Neural progenitor cell (in vitro differentiated cells): ENCODE data around the gene OR2B6. TPM values are rescaled to one million over a fixed set of nuclear protein-coding genes. Genes with fewer than 3 reads are reported as not detected.

ENCODE experiments used
- DNase-seq: peaks from one replicate; pipeline ENCODE4 v3.0.0-alpha.2; 2016; ENCODE audit warnings: low spot score
- H2AFZ ChIP-seq: fragments of 200-600 bp; sonication (generic); replicated peaks from 2 replicates; pipeline ENCODE4 v1.6.1; 2016; ENCODE audit warnings: antibody characterized with exemption
- H3F3A ChIP-seq: fragments of 200-600 bp; sonication (generic); 2 replicates; pipeline ENCODE4 v1.6.1; 2016; ENCODE audit warnings: antibody characterized with exemption, low read depth
- H3K27ac ChIP-seq: fragments of 200-600 bp; sonication (generic); 2 replicates; pipeline ENCODE4 v1.5.1; 2016; ENCODE audit warnings: mild to moderate bottlenecking
- H3K27me3 ChIP-seq: fragments of 200-600 bp; sonication (generic); 2 replicates; pipeline ENCODE4 v1.6.1; 2016; ENCODE audit warnings: mild to moderate bottlenecking, moderate library complexity
- H3K36me3 ChIP-seq: fragments of 200-600 bp; sonication (generic); 2 replicates; pipeline ENCODE4 v1.5.1; 2016
- H3K4me1 ChIP-seq: fragments of 200-600 bp; sonication (generic); 2 replicates; pipeline ENCODE4 v1.6.1; 2016; ENCODE audit warnings: mixed run types
- H3K4me2 ChIP-seq: fragments of 200-600 bp; sonication (generic); 2 replicates; pipeline ENCODE4 v1.6.1; 2016
- H3K4me3 ChIP-seq: fragments of 200-600 bp; sonication (generic); 2 replicates; pipeline ENCODE4 v1.5.1; 2016
- H3K79me2 ChIP-seq: fragments of 200-600 bp; sonication (generic); 2 replicates; pipeline ENCODE4 v1.6.1; 2016; ENCODE audit warnings: low read depth
- H3K9ac ChIP-seq: fragments of 200-600 bp; sonication (generic); 2 replicates; pipeline ENCODE4 v1.6.1; 2016
- H3K9me3 ChIP-seq: fragments of 200-600 bp; sonication (generic); 2 replicates; pipeline ENCODE4 v1.5.1; 2016; ENCODE audit warnings: low read depth
- H4K20me1 ChIP-seq: fragments of 200-600 bp; sonication (generic); 2 replicates; pipeline ENCODE4 v1.6.1; 2016; ENCODE audit warnings: low read depth
- H3K27ac Mint-ChIP-seq: 3 replicates; pipeline ENCODE4 v1.8.0; 2021; ENCODE audit warnings: mixed read lengths
- H3K27me3 Mint-ChIP-seq: 2 replicates; pipeline ENCODE4 v1.8.0; 2022; ENCODE audit warnings: low read depth, mild to moderate bottlenecking, inconsistent platforms, moderate library complexity, mixed read lengths; ENCODE audit not compliant: insufficient read depth
- H3K36me3 Mint-ChIP-seq: 3 replicates; pipeline ENCODE4 v1.8.0; 2021; ENCODE audit warnings: mixed read lengths
- H3K4me1 Mint-ChIP-seq: 3 replicates; pipeline ENCODE4 v1.8.0; 2021; ENCODE audit warnings: mixed read lengths
- H3K4me3 Mint-ChIP-seq: 3 replicates; pipeline ENCODE4 v1.8.0; 2021; ENCODE audit warnings: mild to moderate bottlenecking, moderate library complexity, mixed read lengths
- H3K9me3 Mint-ChIP-seq: 3 replicates; pipeline ENCODE4 v1.8.0; 2020; ENCODE audit warnings: mixed read lengths
- EZH2 ChIP-seq: fragments of 200-600 bp; sonication (generic); IDR thresholded peaks from 2 replicates; pipeline ENCODE4 v1.6.1; 2017; ENCODE audit warnings: antibody characterized with exemption, mild to moderate bottlenecking, moderate library complexity
- EZH2phosphoT487 ChIP-seq: fragments of 200-600 bp; sonication (generic); IDR thresholded peaks from 2 replicates; pipeline ENCODE4 v1.6.1; 2017; ENCODE audit warnings: antibody characterized with exemption
- total RNA-seq: library from RNA; depleted of rRNA; stranded (reverse); fragments of >200 nt; gene quantifications from 2 replicates; pipeline ENCODE4 v1.2.3, GENCODE V29; 2015; ENCODE audit warnings: low replicate concordance
- TF ChIP-seq, protein P1 (sequence below): fragments of 200-600 bp; sonication (generic); IDR thresholded peaks from 2 replicates; pipeline ENCODE4 v1.5.1; 2017; ENCODE audit warnings: antibody characterized with exemption, mild to moderate bottlenecking

The OR2B6 gene
- total RNA-seq, 1 donor from 2014 or later = not detected

DNA sequence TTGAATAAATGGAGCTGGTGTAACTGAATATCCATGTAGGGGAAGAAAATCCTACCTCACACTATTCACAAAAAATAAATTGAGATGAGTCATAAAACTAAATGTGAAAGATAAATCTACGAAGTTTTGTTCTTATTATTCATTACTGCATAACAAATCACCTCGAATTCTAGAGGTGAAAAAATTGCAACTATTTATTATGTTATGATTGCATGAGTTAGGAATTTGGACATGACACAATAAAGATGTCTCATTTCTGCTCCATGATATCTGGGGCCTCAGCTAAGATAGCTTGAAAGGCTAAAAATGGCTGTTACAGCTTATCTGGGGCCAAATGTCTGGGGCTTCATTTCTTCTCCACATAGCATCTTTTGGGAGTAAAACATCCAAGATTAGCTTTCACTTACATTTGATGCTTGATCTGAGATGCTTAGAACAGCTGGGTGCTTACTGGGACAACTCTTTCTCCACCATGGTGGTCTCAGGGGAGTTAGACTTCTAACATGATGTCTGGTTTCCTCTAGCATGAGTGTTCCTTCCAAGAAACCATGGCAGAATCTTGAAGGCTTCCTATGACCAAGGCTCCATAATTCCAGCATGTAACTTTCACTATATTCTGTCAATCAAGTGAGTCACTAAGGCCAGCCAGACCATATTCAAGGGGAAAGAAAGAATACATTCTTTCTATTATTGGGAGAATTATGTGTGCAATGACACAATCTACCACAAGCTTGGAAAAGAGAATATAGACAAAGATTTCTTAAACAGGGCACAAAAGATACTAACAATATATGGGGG is 30.1 kb downstream of the OR2B6 start:
- Histone ChIP-seq H3K4me1 (no peaks in the 10 kb centered on the region), H3K27me3 (peaks cover 72% of the 10 kb centered on the region), H3K79me2 (no peaks in the 10 kb centered on the region), H4K20me1 (no peaks in the 10 kb centered on the region), H3K9me3 (no peaks in the 10 kb centered on the region), H3F3A (no peaks in the 10 kb centered on the region), H3K4me2 (no peak overlapping the region), H2AFZ (no peak overlapping the region), H3K9ac (no peak overlapping the region), H3K4me3 (no peak overlapping the region), H3K27ac (no peak overlapping the region), H3K36me3 (no peaks in the 10 kb centered on the region)
- no peak overlapping the region for H3K27ac Mint-ChIP-seq
- no peak for DNase-seq
- H3K4me3 Mint-ChIP-seq = no peak overlapping the region
- H3K27me3 Mint-ChIP-seq = no peaks in the 10 kb centered on the region
- TF ChIP-seq EZH2 (no peak), EZH2phosphoT487 (no peak)
- TF ChIP-seq, protein P1, sequence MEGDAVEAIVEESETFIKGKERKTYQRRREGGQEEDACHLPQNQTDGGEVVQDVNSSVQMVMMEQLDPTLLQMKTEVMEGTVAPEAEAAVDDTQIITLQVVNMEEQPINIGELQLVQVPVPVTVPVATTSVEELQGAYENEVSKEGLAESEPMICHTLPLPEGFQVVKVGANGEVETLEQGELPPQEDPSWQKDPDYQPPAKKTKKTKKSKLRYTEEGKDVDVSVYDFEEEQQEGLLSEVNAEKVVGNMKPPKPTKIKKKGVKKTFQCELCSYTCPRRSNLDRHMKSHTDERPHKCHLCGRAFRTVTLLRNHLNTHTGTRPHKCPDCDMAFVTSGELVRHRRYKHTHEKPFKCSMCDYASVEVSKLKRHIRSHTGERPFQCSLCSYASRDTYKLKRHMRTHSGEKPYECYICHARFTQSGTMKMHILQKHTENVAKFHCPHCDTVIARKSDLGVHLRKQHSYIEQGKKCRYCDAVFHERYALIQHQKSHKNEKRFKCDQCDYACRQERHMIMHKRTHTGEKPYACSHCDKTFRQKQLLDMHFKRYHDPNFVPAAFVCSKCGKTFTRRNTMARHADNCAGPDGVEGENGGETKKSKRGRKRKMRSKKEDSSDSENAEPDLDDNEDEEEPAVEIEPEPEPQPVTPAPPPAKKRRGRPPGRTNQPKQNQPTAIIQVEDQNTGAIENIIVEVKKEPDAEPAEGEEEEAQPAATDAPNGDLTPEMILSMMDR = no peak
- H3K9me3 Mint-ChIP-seq = no peaks in the 10 kb centered on the region
- H3K36me3 Mint-ChIP-seq = no peaks in the 10 kb centered on the region
- no peaks in the 10 kb centered on the region for H3K4me1 Mint-ChIP-seq

DNA sequence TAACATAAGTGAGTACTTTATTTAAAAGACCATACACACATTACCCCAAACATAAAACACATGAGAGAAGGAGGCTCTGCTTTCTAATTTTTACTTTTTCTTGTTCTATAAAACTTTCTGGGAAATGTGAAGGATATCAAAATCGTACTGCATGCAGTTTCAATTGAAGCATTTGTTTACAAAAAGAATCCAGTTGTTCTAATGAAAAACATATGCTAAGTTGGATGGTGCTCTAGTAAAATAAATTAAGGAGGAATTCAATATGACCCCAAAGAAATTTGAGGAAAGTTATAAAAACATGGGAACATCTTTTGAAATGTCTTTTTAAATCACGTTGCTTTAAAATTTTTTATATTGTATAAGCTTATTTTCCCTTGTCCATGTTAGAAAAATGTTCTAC is 37.6 kb downstream of the OR2B6 start:
- no peak overlapping the region for H3K27ac Mint-ChIP-seq
- no peak overlapping the region for H3K9ac ChIP-seq
- H3K36me3 ChIP-seq = no peaks in the 10 kb centered on the region
- no peaks in the 10 kb centered on the region for H3K36me3 Mint-ChIP-seq
- no peaks in the 10 kb centered on the region for H3K4me1 ChIP-seq
- DNase-seq = no peak
- H4K20me1 ChIP-seq = no peaks in the 10 kb centered on the region
- TF ChIP-seq EZH2 (no peak), EZH2phosphoT487 (no peak)
- TF ChIP-seq, protein P1 = no peak
- H3K9me3 Mint-ChIP-seq = no peaks in the 10 kb centered on the region
- H3K4me3 ChIP-seq = no peak overlapping the region
- H3K9me3 ChIP-seq = no peaks in the 10 kb centered on the region
- H3K4me3 Mint-ChIP-seq = no peak overlapping the region
- H3F3A ChIP-seq = no peaks in the 10 kb centered on the region
- no peaks in the 10 kb centered on the region for H3K27me3 Mint-ChIP-seq
- H3K4me1 Mint-ChIP-seq = no peaks in the 10 kb centered on the region
- H3K79me2 ChIP-seq = no peaks in the 10 kb centered on the region
- no peak overlapping the region for H2AFZ ChIP-seq
- H3K27ac ChIP-seq = no peak overlapping the region
- H3K27me3 ChIP-seq = peaks cover 41% of the 10 kb centered on the region
- H3K4me2 ChIP-seq = no peak overlapping the region

DNA sequence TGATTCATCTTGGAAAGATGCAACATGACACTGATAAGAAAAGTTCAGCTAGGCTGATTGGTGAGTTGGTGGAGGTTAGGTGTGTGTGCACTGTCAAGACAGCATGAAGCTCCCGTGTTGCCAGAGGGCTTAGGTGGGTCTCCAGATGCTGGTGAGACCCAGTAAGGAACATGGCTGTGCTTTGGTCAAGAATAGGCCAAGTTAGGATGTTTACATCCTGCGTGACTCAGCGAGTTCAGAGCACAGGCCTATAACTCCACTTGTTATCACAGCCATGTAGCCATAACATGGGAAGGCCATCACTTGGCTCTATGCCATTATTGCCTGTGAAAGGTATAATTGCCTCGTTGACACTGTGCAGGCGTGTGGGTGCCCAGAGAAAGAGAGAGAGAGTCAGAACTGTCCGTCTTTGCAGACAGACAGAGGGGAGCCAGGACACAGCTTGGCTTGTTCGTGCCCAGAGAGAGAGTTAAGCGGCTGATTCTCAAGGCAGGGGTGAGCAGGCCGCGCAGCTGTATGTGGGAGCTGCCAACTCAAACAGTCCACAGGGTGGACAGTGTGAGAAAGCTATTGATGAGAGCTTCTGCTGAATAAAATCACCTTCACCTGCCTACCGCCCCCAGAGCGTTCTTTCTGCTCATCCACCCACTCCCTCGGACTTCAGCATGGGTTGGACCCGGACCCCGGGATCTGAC is 43.5 kb downstream of the OR2B6 start:
- Histone ChIP-seq H3K4me1 (peaks cover 22% of the 10 kb centered on the region), H3K9me3 (no peaks in the 10 kb centered on the region), H3K4me2 (no peak overlapping the region), H3K27me3 (peaks cover 6% of the 10 kb centered on the region), H3K27ac (no peak overlapping the region), H4K20me1 (no peaks in the 10 kb centered on the region), H3K79me2 (no peaks in the 10 kb centered on the region), H2AFZ (no peak overlapping the region), H3K4me3 (no peak overlapping the region), H3K9ac (no peak overlapping the region), H3F3A (peaks cover 17% of the 10 kb centered on the region), H3K36me3 (no peaks in the 10 kb centered on the region)
- Mint-ChIP-seq H3K4me3 (no peak overlapping the region), H3K4me1 (peaks cover 23% of the 10 kb centered on the region), H3K27me3 (no peaks in the 10 kb centered on the region), H3K36me3 (no peaks in the 10 kb centered on the region), H3K9me3 (no peaks in the 10 kb centered on the region), H3K27ac (no peak overlapping the region)
- TF ChIP-seq EZH2 (no peak), EZH2phosphoT487 (no peak)
- TF ChIP-seq, protein P1 = no peak
- DNase-seq = no peak
